OCI-LY3 (cell line): ENCODE measurements around the gene GMPR.

Experiments
- CTCF ChIP-seq: fragments of 200-600, 300-600 bp; sonication (generic); IDR thresholded peaks from 2 replicates; pipeline ENCODE4 v1.5.1; 2014; ENCODE audit warnings: antibody characterized with exemption, low read length, low read depth
- EZH2phosphoT487 ChIP-seq: fragments of 200-600 bp; shearing (Covaris generic); IDR thresholded peaks from 2 replicates; pipeline ENCODE4 v1.6.1; 2018; ENCODE audit warnings: antibody characterized with exemption, mixed run types, low read depth

- TF ChIP-seq CTCF, result no peak
- no peak for TF ChIP-seq EZH2phosphoT487
These were observed 15.6 kb upstream of the GMPR start for GRCh38 chr6:16222826-16223225.
